Glomerular visceral epithelial cell (primary cell): Measurements from ENCODE around the gene TMEM164.
A peak's percentile ranks its signal among the peaks of the same experiment; 100 is the strongest.
"Not testable (repeated sequence)": the region's sequence is repeated elsewhere in the genome, so short reads cannot be mapped to it uniquely, and the experiment has no call there.

Experiments used
- DNase-seq: peaks from one replicate; pipeline ENCODE4 v3.0.0-alpha.2; 2016; ENCODE audit errors: extremely low spot score

TMEM164 gene

DNA sequence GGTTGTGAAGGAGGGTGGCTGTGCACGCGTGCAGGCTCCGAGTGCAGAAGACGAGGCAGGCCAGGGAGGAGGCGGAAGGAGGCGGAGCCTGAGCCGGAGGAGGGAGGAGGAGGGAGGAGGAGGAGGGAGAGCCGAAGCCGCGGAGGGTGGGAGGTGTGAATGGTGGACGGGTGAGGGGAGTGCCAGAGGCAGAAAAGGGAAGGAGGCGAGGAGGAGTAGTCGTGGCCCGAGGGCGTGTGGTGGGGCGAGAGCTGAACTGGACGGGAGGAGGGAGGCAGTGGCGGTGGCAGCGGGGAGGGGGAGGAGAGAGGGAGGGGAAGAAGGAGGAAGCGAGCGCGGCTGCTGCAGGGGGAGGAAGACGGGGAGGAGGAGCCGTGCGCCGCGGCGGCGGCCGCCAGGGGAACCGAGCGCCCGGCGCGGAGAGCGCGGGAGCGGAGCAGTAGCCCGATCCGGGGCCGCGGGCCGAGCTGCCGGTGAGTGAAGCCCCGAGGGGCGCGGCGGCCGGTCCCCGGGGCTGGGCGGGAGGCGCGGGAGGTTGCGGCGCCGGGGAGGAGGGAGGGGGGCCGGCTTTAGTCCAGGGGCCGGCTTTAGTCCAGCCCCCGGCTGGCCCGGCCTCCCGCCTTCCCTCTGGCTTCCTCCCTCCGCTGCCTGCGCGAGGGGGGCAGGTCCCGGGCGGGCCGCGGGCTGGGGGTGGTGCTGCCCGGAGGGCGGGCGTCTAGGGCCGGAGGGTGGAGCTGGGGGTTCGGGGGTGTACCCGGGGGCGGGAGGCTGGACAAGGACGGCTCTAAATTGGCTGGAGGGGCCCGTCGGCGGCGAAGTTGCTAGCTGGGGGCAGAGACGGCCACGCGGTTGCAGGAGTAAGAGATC lies at the start of gene TMEM164:
Gene TMEM164 (plus strand): TSS at position 815 of the 867 bp plus-strand sequence. CDS start 661 bp downstream, outside the sequence.
- DNase-seq: peak; percentile 83

DNA sequence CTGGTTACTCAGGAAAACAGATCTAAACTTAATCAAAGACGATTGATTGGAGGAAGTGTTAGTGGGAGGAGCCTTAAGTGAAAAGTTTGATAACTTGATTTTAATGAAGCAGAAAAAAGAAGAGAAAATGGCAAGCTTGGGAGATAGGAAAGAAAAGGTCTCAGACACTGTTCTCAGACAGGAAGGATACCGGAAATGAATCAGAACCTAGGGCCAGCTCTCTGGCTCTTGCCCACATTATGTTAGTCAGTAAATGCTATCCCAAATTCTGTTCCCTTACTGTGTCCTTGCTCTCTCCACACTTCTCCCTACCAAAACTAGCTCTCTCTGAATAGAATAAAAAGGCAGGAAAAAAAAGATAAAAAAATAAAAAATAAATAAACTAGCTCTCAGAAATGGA lies 48.6 kb upstream of the TMEM164 start:
- DNase-seq: no peak

DNA sequence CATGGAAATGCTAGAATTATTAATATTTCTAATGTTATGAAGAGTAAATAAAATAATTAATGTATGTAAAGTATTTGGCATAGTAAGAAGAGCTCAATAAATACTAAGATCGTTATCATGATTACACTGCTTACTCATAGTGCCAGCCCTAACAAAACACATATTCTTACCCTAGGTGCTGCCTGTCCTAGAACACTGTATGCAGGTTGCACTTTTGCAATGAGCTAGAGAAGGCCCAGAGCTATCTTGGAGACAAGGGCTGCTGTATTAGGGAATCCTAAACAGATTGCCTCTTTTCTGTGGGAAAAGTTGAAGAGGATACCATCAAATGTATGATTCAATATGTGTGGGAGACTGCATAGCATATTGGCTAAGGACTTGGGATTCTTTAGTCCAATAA lies 48.0 kb upstream of the TMEM164 start:
- DNase-seq: no peak

DNA sequence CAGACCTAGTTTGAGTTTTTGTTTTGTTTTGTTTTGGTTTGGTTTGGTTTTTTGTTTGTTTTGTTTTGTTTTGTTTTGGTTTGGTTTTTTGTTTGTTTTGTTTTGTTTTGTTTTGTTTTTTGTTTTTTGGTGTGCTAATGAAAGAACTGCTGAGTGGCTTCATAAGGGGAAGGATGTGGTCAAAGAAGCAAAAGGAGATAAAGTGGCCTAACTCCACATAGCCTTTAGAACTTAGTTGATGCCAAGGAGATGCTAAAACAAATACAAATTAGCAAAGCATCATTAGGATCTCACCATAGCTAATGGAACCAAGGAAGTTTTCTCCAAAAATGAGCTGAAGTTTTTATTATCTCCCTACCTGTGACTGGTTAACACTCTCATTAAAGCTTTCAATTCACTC lies 44.6 kb upstream of the TMEM164 start:
- no peak for DNase-seq

DNA sequence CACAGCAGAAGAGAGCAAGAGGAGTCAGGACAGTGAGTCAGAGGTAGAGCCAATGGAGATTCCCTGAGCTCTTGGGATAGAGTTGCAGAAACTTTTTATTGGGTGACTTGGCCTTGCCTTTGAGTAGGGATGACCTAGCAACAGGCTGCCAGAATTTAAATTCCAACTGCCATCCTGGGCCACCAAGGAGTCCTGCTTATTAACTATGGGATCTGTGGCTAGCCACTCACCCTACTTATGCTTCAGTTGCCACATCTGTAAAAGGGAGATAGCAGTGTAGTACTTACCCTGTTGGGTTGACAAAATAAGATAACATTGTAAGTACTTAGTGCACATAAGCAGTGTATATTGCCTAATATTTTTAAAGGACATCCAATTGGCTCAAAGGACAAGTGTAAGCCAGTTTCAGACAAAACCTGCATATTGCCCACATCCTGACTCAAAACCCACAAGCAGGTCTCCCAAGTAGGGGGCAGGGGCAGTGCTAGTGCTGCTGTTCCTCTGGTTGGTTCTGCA lies 43.5 kb upstream of the TMEM164 start:
- no peak for DNase-seq

DNA sequence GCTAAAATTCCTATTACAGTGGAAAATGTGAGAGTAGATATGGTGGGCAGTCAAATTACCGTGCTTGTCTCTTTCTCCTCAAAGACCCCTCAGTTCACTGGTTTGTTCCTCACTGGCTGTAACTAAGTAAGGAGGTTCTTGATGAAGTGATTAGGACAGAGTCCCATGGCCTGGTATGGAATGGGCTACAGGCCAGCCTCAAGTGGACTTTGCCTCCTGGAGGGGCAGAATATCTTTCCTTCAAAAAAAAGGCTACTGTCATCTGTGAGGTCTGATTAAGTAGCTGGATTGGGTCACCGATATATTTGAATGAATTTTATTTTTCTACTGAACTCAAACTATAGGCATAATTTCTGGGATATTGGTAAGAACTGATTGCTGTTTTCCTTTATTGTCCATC lies 38.5 kb upstream of the TMEM164 start:
- DNase-seq: no peak

DNA sequence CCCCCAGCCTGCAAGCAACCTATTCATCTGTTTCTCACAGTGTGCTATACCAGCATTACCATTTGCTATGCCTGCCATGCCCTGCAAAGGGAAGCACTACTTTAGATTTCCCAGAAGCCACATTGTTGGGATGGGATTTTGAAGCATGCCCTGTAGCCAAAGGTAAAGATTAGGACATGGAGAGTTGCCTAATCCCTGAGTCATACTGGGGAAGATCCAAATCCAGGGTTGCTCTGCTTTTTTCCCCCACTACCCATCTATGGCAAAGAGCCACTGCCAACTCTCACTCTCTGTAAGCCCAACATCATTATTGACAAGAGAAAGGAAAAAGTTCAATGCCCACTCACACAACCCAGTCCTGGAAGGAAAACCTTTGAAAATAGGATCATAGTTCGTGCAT lies 36.7 kb upstream of the TMEM164 start:
- DNase-seq: no peak

DNA sequence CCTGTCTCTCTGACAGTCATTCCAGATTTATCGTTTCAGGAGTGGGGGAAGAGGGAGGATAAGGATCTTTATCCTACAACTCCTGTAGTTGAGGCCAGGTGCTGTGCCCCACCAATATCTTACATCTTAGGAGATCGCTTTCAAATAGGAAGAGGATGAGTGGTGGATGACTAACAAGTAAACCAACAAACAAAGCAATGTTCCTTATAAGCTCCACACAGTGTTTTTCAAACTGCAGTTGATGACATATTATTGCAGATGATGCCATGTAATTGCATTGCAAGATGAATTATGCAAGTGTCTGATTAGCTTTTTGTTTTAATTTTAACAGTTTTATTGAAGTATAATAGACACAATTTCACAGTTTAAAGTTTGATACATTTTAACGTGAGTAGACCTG lies 35.8 kb upstream of the TMEM164 start:
- DNase-seq: no peak

DNA sequence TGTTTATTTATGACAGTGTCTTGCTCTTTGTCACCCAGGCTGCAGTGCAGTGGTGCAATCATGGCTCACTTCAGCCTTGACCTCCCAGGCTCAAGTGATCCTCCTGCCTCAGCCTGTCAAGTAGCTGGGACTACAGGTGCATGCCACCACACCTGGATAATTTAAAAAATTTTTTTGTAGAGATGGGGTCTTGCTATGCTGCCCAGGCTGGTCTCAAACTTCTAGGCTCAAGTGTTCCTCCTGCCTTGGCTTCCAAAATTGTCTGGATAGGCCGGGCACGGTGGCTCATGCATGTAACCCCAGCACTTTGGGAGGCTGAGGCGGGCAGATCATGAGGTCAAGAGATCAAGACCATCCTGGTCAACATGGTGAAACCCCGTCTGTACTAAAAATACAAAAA lies 32.1 kb upstream of the TMEM164 start:
- not testable (repeated sequence) for DNase-seq

DNA sequence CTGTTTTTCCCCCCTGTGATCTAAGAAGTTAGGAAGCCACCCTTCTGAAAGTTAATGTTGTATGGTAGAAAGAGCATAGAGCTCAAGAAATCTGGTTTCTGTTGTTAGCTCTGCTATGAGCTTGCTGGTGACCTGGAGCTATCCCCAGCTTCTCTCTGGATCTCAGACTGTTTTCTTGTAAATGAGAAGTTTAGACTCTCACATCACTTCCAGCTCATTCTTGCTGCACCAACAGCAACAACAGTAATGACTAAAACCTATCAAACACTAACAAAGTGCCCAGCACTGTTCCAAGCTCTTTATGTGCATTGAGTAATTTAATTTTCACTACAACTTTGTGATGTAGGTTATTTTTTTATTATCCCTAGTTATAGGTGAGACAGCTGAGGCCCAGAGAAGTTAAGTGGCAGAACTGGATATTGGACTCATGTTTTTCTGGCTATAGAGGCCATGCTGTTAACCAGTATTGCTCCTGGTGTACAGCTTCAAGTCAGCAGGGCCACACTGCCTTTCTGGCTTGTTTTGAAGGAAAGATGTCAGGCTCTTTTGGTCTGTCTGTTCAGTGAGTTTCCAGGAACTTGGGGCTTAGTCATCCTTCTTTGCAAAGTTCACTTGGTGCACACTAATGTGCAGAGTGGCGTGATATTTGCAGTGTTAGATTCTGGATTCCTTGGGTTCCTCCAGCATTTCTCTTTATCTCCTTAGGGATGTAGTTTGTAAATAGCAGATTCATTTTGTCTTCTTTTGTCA lies 27.8 kb upstream of the TMEM164 start:
- DNase-seq: no peak

DNA sequence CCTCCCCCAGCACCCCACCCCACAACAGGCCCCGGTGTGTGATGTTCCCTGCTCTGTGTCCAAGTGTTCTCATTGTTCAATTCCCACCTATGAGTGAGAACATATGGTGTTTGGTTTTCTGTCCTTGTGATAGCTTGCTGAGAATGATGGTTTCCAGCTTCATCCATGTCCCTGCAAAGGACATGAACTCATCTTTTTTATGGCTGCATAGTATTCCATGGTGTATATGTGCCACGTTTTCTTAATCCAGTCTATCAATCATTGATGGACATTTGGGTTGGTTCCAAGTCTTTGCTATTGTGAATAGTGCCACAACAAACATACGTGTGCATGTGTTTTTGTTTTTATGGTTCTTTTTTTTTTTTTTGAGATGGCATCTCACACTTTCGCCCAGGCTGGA lies 17.7 kb upstream of the TMEM164 start:
- not testable (repeated sequence) for DNase-seq

DNA sequence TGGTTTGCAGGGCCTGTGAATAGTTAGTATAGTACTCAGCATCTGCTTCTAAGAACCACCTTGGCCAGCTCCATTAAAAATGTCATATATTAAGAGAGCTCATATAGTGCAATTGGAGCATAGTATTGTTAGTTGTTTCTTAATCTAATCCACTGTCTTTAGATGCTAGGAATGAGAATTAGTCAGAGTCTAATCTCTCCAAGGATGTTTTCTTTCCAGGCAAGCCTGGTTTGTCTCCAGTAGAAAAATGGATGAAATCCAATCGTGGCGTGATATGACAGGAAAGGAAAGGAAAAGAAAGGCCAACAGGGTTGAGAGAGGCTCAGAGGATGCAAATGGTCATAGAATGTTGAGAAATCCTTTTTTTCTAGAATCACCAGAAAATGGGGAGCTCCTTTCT lies 15.0 kb upstream of the TMEM164 start:
- no peak for DNase-seq

DNA sequence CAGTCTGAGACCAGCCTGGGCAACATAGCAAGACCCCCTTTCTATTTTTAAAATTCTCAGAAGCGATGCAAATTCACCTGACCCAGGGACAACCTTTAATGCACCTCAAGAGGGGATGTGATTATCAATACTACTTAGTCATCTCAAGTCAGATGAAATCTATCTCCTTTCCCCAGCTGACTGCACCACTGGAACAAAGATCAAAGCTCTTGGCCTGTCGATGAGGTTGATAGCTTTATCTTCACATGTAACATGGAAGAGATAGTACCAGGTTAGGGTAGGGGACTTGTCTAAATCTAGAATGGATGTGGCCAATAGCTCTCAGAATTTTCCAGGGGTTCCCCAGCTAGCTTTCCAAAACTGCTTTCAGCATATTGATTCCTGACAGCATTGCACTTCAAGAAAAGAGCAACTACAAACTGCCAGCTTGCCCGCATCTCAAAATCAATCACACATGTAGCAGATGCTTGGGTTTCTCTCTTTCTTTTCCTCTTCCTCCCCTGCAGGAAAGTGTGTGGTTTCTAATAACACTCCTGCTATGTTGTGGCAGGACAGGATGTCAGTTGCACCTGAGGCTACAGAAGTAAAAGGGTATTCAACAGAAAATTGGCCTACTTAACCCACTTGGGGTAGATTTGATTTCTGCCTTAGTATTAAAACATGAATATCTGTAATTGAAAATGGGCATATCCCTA lies 12.2 kb upstream of the TMEM164 start:
- no peak for DNase-seq

DNA sequence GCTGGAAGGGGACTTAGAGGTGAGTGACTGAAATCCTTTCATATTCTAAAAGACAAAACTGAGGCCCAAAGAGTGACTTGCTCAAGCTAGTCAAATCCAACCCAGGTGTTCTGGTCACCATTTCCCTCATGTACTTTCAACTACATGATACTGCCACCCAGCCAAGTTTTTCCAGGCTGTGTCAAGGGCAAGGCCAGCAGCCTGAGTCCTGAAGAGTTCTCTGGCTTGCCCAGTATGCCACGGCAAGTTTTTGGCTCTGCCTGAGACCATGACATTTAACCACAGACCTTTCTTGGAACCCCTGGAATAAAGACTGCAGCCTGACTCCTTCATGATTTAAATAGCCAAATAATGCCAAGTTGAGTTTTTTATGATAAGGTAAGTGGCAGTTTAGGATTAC lies 10.7 kb upstream of the TMEM164 start:
- DNase-seq: no peak

DNA sequence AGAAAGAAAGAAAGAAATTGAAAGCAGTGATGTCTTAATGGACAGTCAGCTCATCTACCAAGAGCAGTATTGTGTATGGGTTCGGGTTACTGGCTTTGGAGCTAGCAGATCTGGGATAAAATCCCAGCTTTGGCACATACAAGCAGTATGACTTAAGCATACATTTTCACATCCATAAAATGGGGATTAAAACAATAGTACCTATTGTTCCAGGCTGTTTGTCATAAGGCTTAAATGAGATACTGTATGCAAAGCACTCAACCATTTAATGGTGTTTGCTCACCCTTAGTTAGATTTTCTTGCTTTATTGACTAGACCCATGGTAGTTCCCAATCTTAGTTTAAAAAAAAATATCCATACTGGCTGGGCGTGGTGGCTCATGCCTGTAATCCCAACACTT lies 7.8 kb upstream of the TMEM164 start:
- no peak for DNase-seq

DNA sequence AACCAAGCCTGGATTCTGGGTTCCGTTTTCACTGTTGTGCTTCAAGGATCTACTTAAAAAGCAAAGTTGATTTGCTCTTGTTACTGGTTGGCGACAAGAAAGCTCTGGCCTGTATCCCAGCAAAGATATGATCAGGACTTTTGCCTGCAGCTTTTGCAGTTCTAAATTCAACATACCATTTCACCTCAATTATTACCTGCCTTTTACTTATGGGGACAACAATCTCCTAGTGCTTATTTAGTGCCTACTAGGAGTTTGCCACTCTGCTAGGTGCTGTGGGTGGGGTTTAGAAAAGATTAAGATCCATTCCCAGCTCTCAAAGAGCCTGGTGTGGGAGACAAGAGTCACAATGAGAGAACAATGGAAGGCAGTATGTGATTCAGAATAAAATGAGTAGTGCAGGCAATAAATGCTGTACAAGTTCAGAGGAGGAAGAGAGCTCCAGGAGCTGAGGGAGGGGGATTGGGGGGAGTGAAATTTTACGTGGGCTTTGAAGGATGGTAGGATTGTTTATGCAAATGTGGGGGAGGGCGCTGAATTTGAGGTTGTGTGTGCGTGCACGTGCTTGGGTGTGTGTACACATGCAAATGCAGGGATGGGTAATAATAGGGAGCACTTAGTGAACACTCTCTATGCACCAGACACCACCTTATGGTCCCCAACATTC lies 5.0 kb upstream of the TMEM164 start:
- DNase-seq: no peak

DNA sequence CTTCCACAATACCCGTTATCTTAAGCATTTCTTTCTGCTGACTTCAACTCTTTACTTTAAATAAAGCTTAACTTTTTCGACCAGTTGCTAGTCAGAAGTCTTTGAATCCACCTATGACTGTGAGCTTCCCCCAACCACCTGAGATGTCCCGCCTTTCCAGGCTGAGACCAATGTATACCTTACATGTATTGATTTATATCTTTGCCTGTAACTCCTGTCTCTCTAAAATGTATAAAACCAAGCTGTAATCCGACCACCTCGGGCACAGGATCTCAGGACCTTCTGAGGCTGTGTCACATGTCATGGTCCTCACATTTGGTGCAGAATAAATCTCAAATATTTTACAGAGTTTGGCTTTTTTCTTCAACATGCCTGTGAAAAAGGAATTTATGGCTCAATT lies 2.9 kb upstream of the TMEM164 start:
- no peak for DNase-seq

DNA sequence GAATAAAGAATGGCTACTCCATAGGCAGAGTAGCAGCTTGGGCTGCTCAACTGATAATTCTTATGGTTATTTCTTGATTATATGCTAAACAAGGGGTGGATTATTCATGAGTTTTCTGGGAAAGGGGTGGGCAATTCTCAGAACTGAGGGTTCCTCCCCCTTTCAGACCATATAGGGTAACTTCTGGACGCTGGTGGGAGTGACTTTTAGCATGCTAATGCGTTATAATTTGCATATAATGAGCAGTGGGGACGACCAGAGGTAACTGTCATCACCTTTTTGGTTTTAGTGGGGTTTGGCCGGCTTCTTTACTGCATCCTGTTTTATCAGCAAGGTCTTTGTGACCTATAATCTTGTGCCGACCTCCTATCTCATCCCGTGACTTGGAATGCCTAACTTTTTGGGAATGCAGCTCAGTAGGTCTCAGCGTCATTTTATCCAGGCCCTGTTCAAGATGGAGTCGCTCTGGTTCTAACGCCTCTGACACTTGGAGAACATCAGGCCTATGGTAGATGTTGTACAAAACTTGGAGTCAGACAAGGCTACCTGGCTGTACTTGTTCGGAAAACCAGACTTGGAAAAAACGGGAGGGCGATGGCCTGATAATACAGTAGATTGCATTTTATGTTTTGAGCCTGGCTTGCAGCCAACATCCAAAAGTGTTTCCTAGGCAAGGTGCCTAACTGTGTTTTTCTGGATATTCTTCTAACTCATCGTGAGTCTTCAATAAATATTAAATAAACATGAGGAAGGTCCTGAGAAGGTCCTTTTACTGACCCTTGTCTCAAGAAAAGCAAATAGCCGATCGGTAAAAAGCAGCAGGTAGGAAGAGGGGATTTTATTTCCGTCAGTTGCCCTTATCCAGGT lies 1.8 kb upstream of the TMEM164 start:
- DNase-seq: no peak

DNA sequence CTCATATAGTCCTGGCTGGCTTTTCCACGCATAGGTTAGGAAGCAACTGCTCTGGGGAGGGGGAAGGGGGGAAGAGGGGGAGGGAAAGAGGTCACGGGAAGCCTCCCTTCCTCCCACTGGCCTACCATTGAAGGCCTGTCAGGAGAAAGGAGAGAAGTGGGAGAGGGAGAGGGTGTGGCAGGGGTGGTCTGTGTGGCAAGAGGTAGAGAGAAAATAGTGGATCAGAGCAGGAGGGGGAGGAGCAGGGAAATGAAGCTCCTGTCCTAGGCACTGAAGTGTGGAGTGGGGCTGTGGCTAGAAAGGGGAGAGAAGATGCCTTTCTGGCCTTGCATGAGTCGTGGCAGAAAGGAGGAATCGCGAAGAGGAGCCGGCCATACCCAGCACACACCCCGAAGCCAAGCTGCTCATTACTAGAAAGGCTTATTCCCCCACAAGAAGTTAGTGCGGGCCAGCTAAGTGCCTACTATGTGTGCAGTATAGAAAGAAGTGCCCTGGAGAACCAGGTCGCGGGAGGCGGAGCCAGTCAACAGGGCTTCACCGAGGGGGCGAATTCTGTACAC lies 1.1 kb upstream of the TMEM164 start:
- no peak for DNase-seq
